Uterine smooth muscle cell (primary cell): ENCODE data around the gene CNTFR. TPM values are rescaled to one million over a fixed set of nuclear protein-coding genes. Genes with fewer than 3 reads are reported as not detected.

Source experiments
- total RNA-seq: library from RNA; depleted of rRNA; stranded (reverse); fragments of >200 nt; gene quantifications from 2 replicates; pipeline ENCODE4 v1.2.3, GENCODE V29; 2014

The CNTFR gene
- not detected in 2 replicates for total RNA-seq

GRCh38 chr9:34589636-34590380 lies at the start of gene CNTFR:
CNTFR (minus strand) TSS chr9:34589724; CDS start chr9:34568981, 20,743 bp downstream.

GRCh38 chr9:34637356-34638137 lies 48.0 kb upstream of the CNTFR start, which contains the start of gene SIGMAR1:
SIGMAR1 (minus strand) TSS chr9:34637787; CDS start chr9:34637697, 90 bp downstream.

GRCh38 chr9:34628656-34629490 lies 39.3 kb upstream of the CNTFR start, which contains the start of gene ARID3C:
ARID3C (minus strand) TSS chr9:34629066; CDS start chr9:34628014, 1,052 bp downstream.

GRCh38 chr9:34620061-34620994 lies 30.8 kb upstream of the CNTFR start, which contains the start of gene DCTN3:
DCTN3 (minus strand) TSS chr9:34620495; CDS start chr9:34620464, 31 bp downstream.

GRCh38 chr9:34611811-34612787 lies 22.6 kb upstream of the CNTFR start, which contains the start of gene RPP25L:
RPP25L (minus strand) TSS chr9:34612097; CDS start chr9:34611296, 801 bp downstream.

GRCh38 chr9:34522971-34523797 lies 66.3 kb downstream of the CNTFR start, which contains the start of gene ENHO:
ENHO (minus strand) TSS chr9:34522990; CDS start chr9:34521695, 1,295 bp downstream.

Other genes with a start within 250 kb of the CNTFR start
- gene MYORG, start 212.8 kb downstream of the CNTFR start, total RNA-seq: 0.66 and 1.2 TPM in 2 replicates
- 6.6 and 8.5 TPM in 2 replicates for gene FAM219A, start 131.2 kb downstream of the CNTFR start, total RNA-seq
- 0.11 and 0.12 TPM in 2 replicates for gene DNAI1, start 130.9 kb downstream of the CNTFR start, total RNA-seq
- not detected in 2 replicates for gene ENHO, start 66.7 kb downstream of the CNTFR start, total RNA-seq
- 28.7 and 30.6 TPM in 2 replicates for gene RPP25L, start 22.4 kb upstream of the CNTFR start, total RNA-seq
- 98.2 and 136 TPM in 2 replicates for gene DCTN3, start 30.8 kb upstream of the CNTFR start, total RNA-seq
- gene ARID3C, start 39.3 kb upstream of the CNTFR start, total RNA-seq: 0.12 and 0.22 TPM in 2 replicates
- 87.6 and 95.2 TPM in 2 replicates for gene SIGMAR1, start 48.1 kb upstream of the CNTFR start, total RNA-seq
- gene GALT, start 57.0 kb upstream of the CNTFR start, total RNA-seq: 21.8 and 28.1 TPM in 2 replicates
- gene IL11RA, start 62.5 kb upstream of the CNTFR start, total RNA-seq: 5.8 and 8.0 TPM in 2 replicates
- gene CCL27, start 72.9 kb upstream of the CNTFR start, total RNA-seq: 0.11 TPM in 1 of 2 replicates, not detected in the other
- gene CCL19, start 101.6 kb upstream of the CNTFR start, total RNA-seq: not detected in 2 replicates
- not detected in 2 replicates for gene CCL21, start 120.4 kb upstream of the CNTFR start, total RNA-seq